SK-N-SH treated with all-trans-retinoic acid at 6 μM for 48 hours (cell line): ENCODE results near the gene ADSS1.

Experiments used
- POU6F1 ChIP-seq: fragments of 250-450 bp; sonication (Bioruptor Pico); IDR thresholded peaks from 2 replicates; pipeline ENCODE4 v1.8.0; 2021; ENCODE audit warnings: low read depth, mild to moderate bottlenecking, moderate library complexity, borderline replicate concordance
- RARB ChIP-seq: fragments of 250-450 bp; sonication (Bioruptor Pico); IDR thresholded peaks from 2 replicates; pipeline ENCODE4 v1.8.0; 2021; ENCODE audit warnings: mild to moderate bottlenecking, moderate library complexity
- SNAI2 ChIP-seq: fragments of 250-450 bp; sonication (Bioruptor Pico); IDR thresholded peaks from 2 replicates; pipeline ENCODE4 v1.5.0; 2020; ENCODE audit warnings: mild to moderate bottlenecking, moderate library complexity
- TSHZ2 ChIP-seq: fragments of 250-450 bp; sonication (Bioruptor Pico); IDR thresholded peaks from 2 replicates; pipeline ENCODE4 v1.5.0; 2020; ENCODE audit warnings: mild to moderate bottlenecking, moderate library complexity
- ZFP3 ChIP-seq: fragments of 250-450 bp; sonication (Bioruptor Pico); IDR thresholded peaks from 2 replicates; pipeline ENCODE4 v1.5.0; 2020; ENCODE audit warnings: mild to moderate bottlenecking, moderate library complexity
- ZFP30 ChIP-seq: fragments of 450-650 bp; formaldehyde crosslinking; IDR thresholded peaks from 2 replicates; pipeline ENCODE4 v1.5.0; 2022; ENCODE audit warnings: mild to moderate bottlenecking, moderate library complexity

GRCh38 chr14:104732355-104732804 lies 8.4 kb downstream of the ADSS1 start:
- no peak for TF ChIP-seq ZFP3 (CRISPR knock-in tag)
- TF ChIP-seq ZFP30: no peak
- no peak for TF ChIP-seq SNAI2 (CRISPR knock-in tag)
- no peak for TF ChIP-seq RARB (CRISPR knock-in tag)
- no peak for TF ChIP-seq TSHZ2 (CRISPR knock-in tag)
- no peak for TF ChIP-seq POU6F1
